AG09309 (cell line): ENCODE data around the gene RCC1.
A peak's percentile ranks its signal among the peaks of the same experiment; 100 is the strongest.
"Not testable (repeated sequence)": the region's sequence is repeated elsewhere in the genome, so short reads cannot be mapped to it uniquely, and the experiment has no call there.

Source experiments
- DNase-seq: peaks from one replicate; pipeline ENCODE4 v3.0.0-alpha.2; 2010; ENCODE audit warnings: low read depth
- H3K4me3 ChIP-seq: 2 replicates; pipeline ENCODE4 v1.5.1; 2011; ENCODE audit warnings: mild to moderate bottlenecking, low read depth, low read length, moderate library complexity; ENCODE audit not compliant: control insufficient read depth
- TF ChIP-seq, protein P1 (sequence below): IDR thresholded peaks from 2 replicates; pipeline ENCODE4 v1.5.1; 2011; ENCODE audit warnings: mild to moderate bottlenecking, low read depth, low read length, inconsistent platforms; ENCODE audit not compliant: insufficient read depth, control insufficient read depth; ENCODE audit errors: missing control alignments

Gene RCC1

DNA sequence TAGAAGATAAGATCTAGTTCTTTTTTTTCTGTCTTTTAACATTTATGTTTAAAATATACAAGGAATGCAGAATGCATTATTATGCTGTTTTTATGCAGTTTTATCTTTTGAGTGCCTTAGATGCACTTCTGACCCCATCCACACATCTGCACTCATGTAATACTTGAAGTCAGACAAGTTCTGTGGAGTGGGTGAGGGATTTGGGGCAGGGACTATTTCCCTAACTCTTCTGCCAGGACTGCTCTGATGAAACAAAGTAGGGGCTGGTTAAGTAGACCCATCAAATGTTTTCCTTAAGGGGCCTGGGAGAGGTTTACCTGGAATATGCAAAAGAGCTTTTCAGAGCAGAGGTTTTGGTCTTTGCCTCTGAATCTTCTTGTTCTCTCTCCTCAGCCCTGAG is 58.5 kb downstream of the RCC1 start:
- TF ChIP-seq, protein P1, sequence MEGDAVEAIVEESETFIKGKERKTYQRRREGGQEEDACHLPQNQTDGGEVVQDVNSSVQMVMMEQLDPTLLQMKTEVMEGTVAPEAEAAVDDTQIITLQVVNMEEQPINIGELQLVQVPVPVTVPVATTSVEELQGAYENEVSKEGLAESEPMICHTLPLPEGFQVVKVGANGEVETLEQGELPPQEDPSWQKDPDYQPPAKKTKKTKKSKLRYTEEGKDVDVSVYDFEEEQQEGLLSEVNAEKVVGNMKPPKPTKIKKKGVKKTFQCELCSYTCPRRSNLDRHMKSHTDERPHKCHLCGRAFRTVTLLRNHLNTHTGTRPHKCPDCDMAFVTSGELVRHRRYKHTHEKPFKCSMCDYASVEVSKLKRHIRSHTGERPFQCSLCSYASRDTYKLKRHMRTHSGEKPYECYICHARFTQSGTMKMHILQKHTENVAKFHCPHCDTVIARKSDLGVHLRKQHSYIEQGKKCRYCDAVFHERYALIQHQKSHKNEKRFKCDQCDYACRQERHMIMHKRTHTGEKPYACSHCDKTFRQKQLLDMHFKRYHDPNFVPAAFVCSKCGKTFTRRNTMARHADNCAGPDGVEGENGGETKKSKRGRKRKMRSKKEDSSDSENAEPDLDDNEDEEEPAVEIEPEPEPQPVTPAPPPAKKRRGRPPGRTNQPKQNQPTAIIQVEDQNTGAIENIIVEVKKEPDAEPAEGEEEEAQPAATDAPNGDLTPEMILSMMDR: no peak
- no peak overlapping the region for H3K4me3 ChIP-seq
- no peak for DNase-seq

DNA sequence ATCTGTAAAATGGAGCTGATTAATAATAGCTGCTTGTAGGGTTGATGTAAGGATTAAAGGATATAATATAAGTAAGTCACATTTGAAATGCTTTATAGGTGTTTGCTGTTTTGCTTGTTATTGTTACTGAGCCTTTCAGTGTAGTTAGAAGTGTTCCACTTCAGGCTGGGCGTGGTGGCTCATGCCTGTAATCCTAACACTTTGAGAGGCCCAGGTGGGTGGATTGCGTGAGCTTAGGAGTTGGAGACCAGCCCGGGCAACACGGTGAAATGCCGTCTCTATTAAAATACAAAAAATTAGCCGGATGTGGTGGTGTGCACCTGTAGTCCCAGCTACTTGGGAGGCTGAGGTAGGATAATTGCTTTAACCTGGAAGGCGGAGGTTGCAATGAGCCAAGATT is 59.2 kb downstream of the RCC1 start:
- no peak for DNase-seq
- TF ChIP-seq, protein P1: no peak
- H3K4me3 ChIP-seq: no peak overlapping the region

DNA sequence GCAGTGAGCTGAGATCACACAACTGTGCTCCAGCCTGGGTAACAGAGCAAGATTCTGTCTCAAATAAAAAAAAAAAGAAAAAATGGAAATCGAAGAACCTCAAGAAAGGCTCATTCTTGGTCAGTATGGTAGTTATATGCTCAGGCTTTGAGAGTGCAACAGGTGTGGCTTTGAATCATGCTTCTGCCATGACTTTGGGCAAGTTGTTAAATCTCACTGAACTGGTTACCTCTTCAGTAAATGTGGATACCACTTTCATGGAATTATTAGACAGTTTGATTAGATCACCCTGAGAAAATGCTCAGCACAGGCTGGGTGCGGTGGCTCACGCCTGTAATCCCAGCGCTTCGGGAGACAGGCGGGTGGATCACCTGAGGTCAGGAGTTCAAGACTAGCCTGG is 59.9 kb downstream of the RCC1 start:
- DNase-seq: no peak
- no peak overlapping the region for H3K4me3 ChIP-seq
- TF ChIP-seq, protein P1: no peak

DNA sequence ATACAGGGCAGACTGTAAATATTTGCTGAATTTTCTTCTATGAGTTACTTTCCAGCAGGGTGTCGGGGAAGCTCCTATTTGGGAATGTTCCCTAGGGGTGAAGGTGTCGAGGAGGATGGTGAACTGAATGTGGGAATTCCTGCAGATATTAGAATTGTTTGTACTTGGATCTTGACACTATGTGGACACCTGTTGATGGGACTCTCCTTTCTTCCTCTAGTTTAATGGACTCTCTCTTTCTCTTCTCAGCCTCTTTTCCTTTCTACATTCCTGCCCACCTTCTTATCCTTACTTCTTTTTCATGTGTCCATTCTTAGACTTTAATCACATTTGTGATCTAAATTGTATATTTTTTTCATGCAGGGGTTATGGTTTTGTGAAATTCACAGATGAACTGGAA is 61.1 kb downstream of the RCC1 start:
- no peak overlapping the region for H3K4me3 ChIP-seq
- TF ChIP-seq, protein P1: no peak
- no peak for DNase-seq

DNA sequence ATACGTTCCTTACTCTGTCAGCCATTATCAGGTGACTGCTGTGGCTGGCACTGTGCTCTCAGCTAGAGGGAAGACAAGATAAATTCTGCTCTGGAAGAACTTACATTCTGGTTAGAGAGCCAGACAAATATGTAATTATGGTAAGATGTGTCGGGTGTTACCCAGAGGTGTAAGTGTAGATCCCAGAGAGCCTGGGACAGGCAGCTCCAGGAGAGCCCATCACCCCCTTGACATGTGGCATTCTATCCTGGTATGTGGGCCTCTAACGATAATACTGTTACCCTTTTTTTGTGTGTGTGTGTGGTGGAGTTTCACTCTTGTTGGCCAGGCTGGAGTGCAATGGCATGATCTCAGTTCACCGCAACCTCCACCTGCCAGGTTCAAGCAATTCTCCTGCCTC is 66.1 kb downstream of the RCC1 start:
- TF ChIP-seq, protein P1: no peak
- no peak for DNase-seq
- no peak overlapping the region for H3K4me3 ChIP-seq

DNA sequence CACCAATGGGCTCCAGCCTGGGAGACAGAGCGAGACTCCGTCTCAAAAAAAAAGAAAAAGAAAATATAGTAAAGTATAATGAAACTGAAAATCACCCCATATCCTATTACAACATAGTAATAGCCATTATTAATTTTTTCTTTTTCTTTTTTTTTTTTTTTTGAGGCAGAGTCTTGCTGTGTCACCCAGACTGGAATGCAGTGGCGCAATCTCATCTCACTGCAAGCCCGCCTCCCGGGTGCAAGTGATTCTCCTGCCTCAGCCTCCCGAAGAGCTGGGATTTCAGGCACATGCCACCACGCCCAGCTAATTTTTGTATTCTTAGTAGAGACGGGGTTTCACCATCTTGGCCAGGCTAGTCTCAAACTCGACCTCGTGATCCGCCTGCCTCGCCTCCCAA is 67.0 kb downstream of the RCC1 start:
- H3K4me3 ChIP-seq: not testable (repeated sequence)
- peak; percentile 44 for DNase-seq

DNA sequence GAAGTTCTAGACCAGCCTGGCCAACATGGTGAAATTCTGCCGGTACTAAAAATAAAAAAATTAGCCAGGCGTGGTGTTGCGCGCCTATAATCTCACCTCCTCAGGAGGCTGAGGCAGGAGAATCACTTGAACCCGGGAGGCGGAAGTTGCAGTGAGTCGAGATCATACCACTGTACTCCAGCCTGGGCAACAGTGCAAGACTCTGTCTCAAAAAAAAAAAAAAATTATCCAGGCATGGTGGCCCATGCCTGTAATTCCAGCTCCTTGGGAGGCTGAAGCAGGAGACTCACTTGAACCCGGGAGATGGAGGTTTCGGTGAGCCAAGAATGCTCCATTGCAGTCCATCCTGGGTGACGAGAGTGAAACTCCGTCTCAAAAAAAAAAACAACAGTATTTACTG is 67.7 kb downstream of the RCC1 start:
- H3K4me3 ChIP-seq: no peak overlapping the region
- TF ChIP-seq, protein P1: no peak
- DNase-seq: no peak
